DOHH2 (cell line): ENCODE results near the gene ANKRD39.

Source experiments
- H3F3A ChIP-seq: fragments of 200-600 bp; sonication (generic), shearing (Covaris generic); 2 replicates; pipeline ENCODE4 v1.6.0; 2016; ENCODE audit warnings: antibody characterized with exemption, mild to moderate bottlenecking; ENCODE audit not compliant: control insufficient read depth, insufficient read depth
- H3K27ac ChIP-seq: fragments of 200-600 bp; sonication (generic); 2 replicates; pipeline ENCODE4 v1.5.1; 2014; ENCODE audit warnings: low read depth, mild to moderate bottlenecking, low read length, moderate library complexity
- H3K27me3 ChIP-seq: fragments of 200-600 bp; sonication (generic); 2 replicates; pipeline ENCODE4 v1.6.1; 2014; ENCODE audit warnings: mild to moderate bottlenecking, low read length, mixed read lengths; ENCODE audit not compliant: control insufficient read depth
- H3K36me3 ChIP-seq: fragments of 200-600 bp; sonication (generic); 2 replicates; pipeline ENCODE4 v1.6.1; 2014; ENCODE audit warnings: mild to moderate bottlenecking, low read length, moderate library complexity, mixed read lengths; ENCODE audit not compliant: control insufficient read depth
- H3K4me1 ChIP-seq: fragments of 200-600 bp; sonication (generic); 2 replicates; pipeline ENCODE4 v1.6.1; 2014; ENCODE audit warnings: mild to moderate bottlenecking, low read length, mixed read lengths; ENCODE audit not compliant: control insufficient read depth
- H3K4me2 ChIP-seq: fragments of 200-600 bp; sonication (generic); 2 replicates; pipeline ENCODE4 v1.6.0; 2014; ENCODE audit warnings: mild to moderate bottlenecking, low read length, moderate library complexity
- H3K4me3 ChIP-seq: fragments of 200-600 bp; sonication (generic); 2 replicates; pipeline ENCODE4 v1.5.1; 2014; ENCODE audit warnings: mild to moderate bottlenecking, low read length, mixed read lengths
- H3K79me2 ChIP-seq: fragments of 200-600 bp; sonication (generic); 2 replicates; pipeline ENCODE4 v1.6.1; 2014; ENCODE audit warnings: mild to moderate bottlenecking, low read length, mixed read lengths; ENCODE audit not compliant: control insufficient read depth
- H3K9me2 ChIP-seq: fragments of 200-600 bp; sonication (generic); replicated peaks from 2 replicates; pipeline ENCODE4 v1.6.1; 2014; ENCODE audit warnings: mild to moderate bottlenecking, low read length, mixed read lengths; ENCODE audit not compliant: control insufficient read depth
- H3K9me3 ChIP-seq: fragments of 200-600 bp; sonication (generic); 2 replicates; pipeline ENCODE4 v1.6.1; 2014; ENCODE audit warnings: antibody characterized with exemption, low read length, mixed read lengths; ENCODE audit not compliant: control insufficient read depth, insufficient read depth
- H4K20me1 ChIP-seq: fragments of 200-600 bp; sonication (generic); 2 replicates; pipeline ENCODE4 v1.6.0; 2014; ENCODE audit warnings: low read depth, mild to moderate bottlenecking, antibody characterized with exemption, low read length, moderate library complexity; ENCODE audit not compliant: control insufficient read depth, insufficient read depth
- CTCF ChIP-seq: fragments of 200-600 bp; sonication (generic); IDR thresholded peaks from one replicate; pipeline ENCODE4 v1.5.1; 2014; ENCODE audit warnings: antibody characterized with exemption, mild to moderate bottlenecking, low read depth, low read length; ENCODE audit not compliant: poor library complexity, severe bottlenecking
- EZH2phosphoT487 ChIP-seq: fragments of 200-600 bp; sonication (generic); IDR thresholded peaks from 2 replicates; pipeline ENCODE4 v1.6.1; 2017; ENCODE audit warnings: borderline replicate concordance, mild to moderate bottlenecking, antibody characterized with exemption, low read length, moderate library complexity, mixed read lengths

The ANKRD39 gene

DNA sequence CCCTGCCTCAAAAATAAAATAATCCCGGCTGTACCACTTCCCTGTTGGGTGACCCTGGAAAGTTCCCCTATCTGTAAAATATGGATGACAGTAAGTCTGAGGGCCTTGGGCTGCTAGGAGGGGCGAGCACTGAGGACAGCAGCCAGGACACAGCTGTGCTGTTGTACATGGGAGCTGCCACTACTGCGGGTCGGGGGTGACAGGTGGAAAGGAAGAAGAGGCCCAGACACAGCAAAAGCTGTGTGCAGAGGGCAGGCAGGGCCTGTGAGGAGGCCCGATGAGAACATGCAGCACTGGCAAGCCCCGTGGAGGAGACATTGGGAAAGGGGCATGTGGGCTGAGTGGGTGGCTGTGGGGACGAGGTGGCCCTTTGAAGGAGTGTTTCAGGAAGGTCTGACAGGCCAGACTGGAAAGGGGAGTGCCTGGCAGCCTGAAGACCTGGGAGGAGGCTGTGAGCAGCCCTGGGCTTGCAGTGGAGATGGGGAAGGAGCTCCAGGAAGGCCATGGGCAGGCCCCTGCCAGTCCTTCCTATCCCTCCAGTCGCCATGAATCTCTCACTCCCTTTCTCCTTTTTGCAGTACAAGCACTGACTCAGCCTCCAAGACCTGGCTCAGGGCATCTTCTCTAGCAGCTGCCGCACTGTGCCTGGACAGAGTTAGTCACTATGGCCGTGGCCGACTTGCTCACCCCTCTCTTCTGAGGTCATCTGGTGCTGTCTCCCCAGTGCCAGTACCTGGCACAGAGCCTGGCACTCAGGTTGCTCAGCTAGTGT, 41.0 kb upstream of the ANKRD39 start:
- H3K4me1 ChIP-seq: no peaks in the 10 kb centered on the region
- H3K9me3 ChIP-seq: no peaks in the 10 kb centered on the region
- H3K27ac ChIP-seq: no peak overlapping the region
- H3K4me2 ChIP-seq: no peak overlapping the region
- no peaks in the 10 kb centered on the region for H3K79me2 ChIP-seq
- no peak overlapping the region for H3K4me3 ChIP-seq
- no peaks in the 10 kb centered on the region for H4K20me1 ChIP-seq
- no peak for TF ChIP-seq EZH2phosphoT487
- no peak for TF ChIP-seq CTCF
- no peaks in the 10 kb centered on the region for H3F3A ChIP-seq
- peaks cover 3% of the 10 kb centered on the region; the same call in 1 of the 2 replicates for H3K27me3 ChIP-seq
- H3K36me3 ChIP-seq: no peaks in the 10 kb centered on the region
- no peaks in the 10 kb centered on the region for H3K9me2 ChIP-seq

DNA sequence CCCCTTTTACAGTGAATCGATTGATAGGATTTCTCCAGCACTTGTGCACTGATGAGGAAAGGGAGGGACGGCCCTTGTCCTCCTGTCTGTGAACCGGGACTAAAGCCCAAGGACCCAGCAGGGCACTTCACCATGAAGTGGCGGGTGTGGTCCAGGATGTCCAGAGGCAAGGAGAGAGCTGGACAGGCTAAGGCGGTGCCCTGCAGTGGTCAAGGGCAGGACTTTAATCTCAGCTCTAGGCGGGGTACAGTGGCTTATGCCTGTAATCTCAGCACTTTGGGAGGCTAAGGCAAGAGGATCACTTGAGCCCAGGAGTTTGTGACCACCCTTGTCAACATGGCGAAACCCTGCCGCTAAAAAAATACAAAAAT, 40.3 kb upstream of the ANKRD39 start:
- TF ChIP-seq CTCF: no peak
- no peak for TF ChIP-seq EZH2phosphoT487
- Histone ChIP-seq H3K27me3 (peaks cover 3% of the 10 kb centered on the region; the same call in 1 of the 2 replicates), H3K36me3 (no peaks in the 10 kb centered on the region), H3K9me3 (no peaks in the 10 kb centered on the region), H3K79me2 (no peaks in the 10 kb centered on the region), H3K4me3 (no peak overlapping the region), H3K27ac (no peak overlapping the region), H4K20me1 (no peaks in the 10 kb centered on the region), H3F3A (no peaks in the 10 kb centered on the region), H3K4me2 (no peak overlapping the region), H3K4me1 (no peaks in the 10 kb centered on the region), H3K9me2 (no peaks in the 10 kb centered on the region)

GRCh38 chr2:96897491-96898134, 39.8 kb upstream of the ANKRD39 start:
- no peaks in the 10 kb centered on the region for H3K9me3 ChIP-seq
- no peaks in the 10 kb centered on the region for H3F3A ChIP-seq
- no peak overlapping the region for H3K27ac ChIP-seq
- H4K20me1 ChIP-seq: no peaks in the 10 kb centered on the region
- H3K9me2 ChIP-seq: no peaks in the 10 kb centered on the region
- H3K4me3 ChIP-seq: no peak overlapping the region
- no peaks in the 10 kb centered on the region for H3K36me3 ChIP-seq
- TF ChIP-seq CTCF: no peak
- TF ChIP-seq EZH2phosphoT487: no peak
- H3K79me2 ChIP-seq: no peaks in the 10 kb centered on the region
- H3K27me3 ChIP-seq: peaks cover 3% of the 10 kb centered on the region; the same call in 1 of the 2 replicates
- no peaks in the 10 kb centered on the region for H3K4me1 ChIP-seq
- H3K4me2 ChIP-seq: no peak overlapping the region
